ENCODE measurements around the gene UBQLNL.

UBQLNL gene

GRCh38 chr11:5528495-5528894 lies 12.0 kb upstream of the UBQLNL start (continued):
- no peak for TF ChIP-seq ZNF560 (tag by site-specific recombination; IDR thresholded peaks at IDR 0.05; ENCODE audit: borderline replicate concordance)
- TF ChIP-seq ZNF530 (tag by site-specific recombination; IDR thresholded peaks at IDR 0.05; ENCODE audit: low read depth), result no peak
- TF ChIP-seq ZNF221 (tag by site-specific recombination; IDR thresholded peaks at IDR 0.05; ENCODE audit: borderline replicate concordance), result no peak
- TF ChIP-seq ZNF488 (tag by site-specific recombination; IDR thresholded peaks at IDR 0.05), result no peak

GRCh38 chr11:5527716-5528115 lies 11.2 kb upstream of the UBQLNL start:
- no peak for TF ChIP-seq ZNF404 (tag by site-specific recombination; IDR thresholded peaks at IDR 0.05)
- TF ChIP-seq TCF7L2 (IDR thresholded peaks at IDR 0.05; ENCODE audit: borderline replicate concordance, low read depth, low read length), result no peak
- TF ChIP-seq ZNF19 (tag by site-specific recombination; IDR thresholded peaks at IDR 0.05; ENCODE audit: low read depth), result no peak
- no peak for TF ChIP-seq AEBP2 (tag by site-specific recombination; IDR thresholded peaks at IDR 0.05; ENCODE audit: borderline replicate concordance)
- no peak for TF ChIP-seq ZNF311 (tag by site-specific recombination; IDR thresholded peaks at IDR 0.05; ENCODE audit: borderline replicate concordance)
- no peak for TF ChIP-seq ZNF223 (tag by site-specific recombination; IDR thresholded peaks at IDR 0.05)
- ChIA-PET POLR2A (no interaction called here), CTCF (interaction anchor here (0.7 kb wide), 1 partner anchor 363 kb away, joined by 3 read pairs; no protein-coding TSS in a partner anchor)
- Histone ChIP-seq H3K27ac (ENCODE audit: extremely low read depth, low read depth, low read length) (no peak overlapping the region), H3K36me3 (ENCODE audit: control insufficient read depth in 2 of 2, insufficient read depth in 1 of 2, low read length in 2 of 2) (no peaks in the 10 kb centered on the region), H3K4me3 (ENCODE audit: low read depth, low read length) (no peak overlapping the region), H3K4me1 (ENCODE audit: control insufficient read depth, insufficient read depth, low read length) (no peaks in the 10 kb centered on the region), H3K9me3 (ENCODE audit: control insufficient read depth, insufficient read depth, low read depth, low read length) (no peaks in the 10 kb centered on the region)

GRCh38 chr11:5524756-5525155 lies 8.3 kb upstream of the UBQLNL start:
- CTCF ChIA-PET, result no interaction called here
- TF ChIP-seq SCRT2 (tag by site-specific recombination; IDR thresholded peaks at IDR 0.05), result peak; percentile 27; the same call in 1 of the 2 replicates
- no peak for TF ChIP-seq OSR2 (tag by site-specific recombination; IDR thresholded peaks at IDR 0.05)
- POLR2A ChIA-PET, result no interaction called here
- H3K9me3 ChIP-seq (ENCODE audit: control insufficient read depth, insufficient read depth, low read depth, low read length), result no peaks in the 10 kb centered on the region
- H3K27ac ChIP-seq (ENCODE audit: extremely low read depth, low read depth, low read length), result no peak overlapping the region
- H3K4me3 ChIP-seq (ENCODE audit: low read depth, low read length), result no peak overlapping the region
- no peaks in the 10 kb centered on the region for H3K36me3 ChIP-seq (ENCODE audit: control insufficient read depth in 2 of 2, insufficient read depth in 1 of 2, low read length in 2 of 2)
- H3K4me1 ChIP-seq (ENCODE audit: control insufficient read depth, insufficient read depth, low read length), result no peaks in the 10 kb centered on the region

- POLR2A ChIA-PET, result no interaction called here
- TF ChIP-seq ZNF223 (tag by site-specific recombination; IDR thresholded peaks at IDR 0.05) (no peak), ZNF362 (tag by site-specific recombination; IDR thresholded peaks at IDR 0.05) (no peak), ZNF19 (tag by site-specific recombination; IDR thresholded peaks at IDR 0.05; ENCODE audit: low read depth) (no peak), ZNF423 (tag by site-specific recombination; IDR thresholded peaks at IDR 0.05) (no peak), ZNF248 (tag by site-specific recombination; IDR thresholded peaks at IDR 0.05) (no peak), ZNF280D (tag by site-specific recombination; IDR thresholded peaks at IDR 0.05) (no peak), ZBTB44 (tag by site-specific recombination; IDR thresholded peaks at IDR 0.05) (no peak), ZXDB (tag by site-specific recombination; IDR thresholded peaks at IDR 0.05) (no peak)
Observed at GRCh38 chr11:5522308-5522707, 5.8 kb upstream of the UBQLNL start.

More at GRCh38 chr11:5522308-5522707, 5.8 kb upstream of the UBQLNL start:
- CTCF ChIA-PET, result no interaction called here
- no peaks in the 10 kb centered on the region for H3K36me3 ChIP-seq (ENCODE audit: control insufficient read depth in 2 of 2, insufficient read depth in 1 of 2, low read length in 2 of 2)
- H3K27ac ChIP-seq (ENCODE audit: extremely low read depth, low read depth, low read length), result no peak overlapping the region
- no peak overlapping the region for H3K4me3 ChIP-seq (ENCODE audit: low read depth, low read length)
- H3K4me1 ChIP-seq (ENCODE audit: control insufficient read depth, insufficient read depth, low read length), result no peaks in the 10 kb centered on the region
- H3K9me3 ChIP-seq (ENCODE audit: control insufficient read depth, insufficient read depth, low read depth, low read length), result no peaks in the 10 kb centered on the region

Measured in HEK293 (cell line).